Embryonic facial prominence (tissue), 1 donor: ENCODE measurements around the gene STRA8.

Experiments used
- DNase-seq: peaks from one replicate; pipeline ENCODE4 v3.0.0-alpha.2; 2016; ENCODE audit errors: extremely low spot score

STRA8 gene

DNA sequence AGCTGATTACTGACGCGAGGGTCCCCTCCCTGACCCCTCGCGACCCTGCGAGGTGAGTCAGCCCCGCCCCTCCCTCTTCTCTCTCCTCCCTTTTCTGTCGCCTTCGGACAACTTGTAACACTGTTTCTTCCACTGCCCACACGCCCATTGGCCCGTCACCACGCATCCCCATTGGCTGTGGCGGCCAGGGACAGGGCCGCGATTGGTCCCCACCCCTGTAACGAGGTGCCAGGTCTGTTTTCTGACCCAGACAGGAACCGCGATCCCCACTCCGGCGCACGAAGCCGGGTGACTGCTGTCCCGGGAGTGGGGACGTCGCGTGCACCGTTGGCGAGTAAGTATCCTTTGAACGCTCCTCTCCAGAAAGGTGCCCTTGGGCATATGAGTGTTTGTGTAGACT, at the start of gene STRA8:
STRA8 (plus strand) TSS at position 269 of the 400 bp plus-strand sequence. CDS start 6,687 bp downstream, outside the sequence.
- DNase-seq: no peak

DNA sequence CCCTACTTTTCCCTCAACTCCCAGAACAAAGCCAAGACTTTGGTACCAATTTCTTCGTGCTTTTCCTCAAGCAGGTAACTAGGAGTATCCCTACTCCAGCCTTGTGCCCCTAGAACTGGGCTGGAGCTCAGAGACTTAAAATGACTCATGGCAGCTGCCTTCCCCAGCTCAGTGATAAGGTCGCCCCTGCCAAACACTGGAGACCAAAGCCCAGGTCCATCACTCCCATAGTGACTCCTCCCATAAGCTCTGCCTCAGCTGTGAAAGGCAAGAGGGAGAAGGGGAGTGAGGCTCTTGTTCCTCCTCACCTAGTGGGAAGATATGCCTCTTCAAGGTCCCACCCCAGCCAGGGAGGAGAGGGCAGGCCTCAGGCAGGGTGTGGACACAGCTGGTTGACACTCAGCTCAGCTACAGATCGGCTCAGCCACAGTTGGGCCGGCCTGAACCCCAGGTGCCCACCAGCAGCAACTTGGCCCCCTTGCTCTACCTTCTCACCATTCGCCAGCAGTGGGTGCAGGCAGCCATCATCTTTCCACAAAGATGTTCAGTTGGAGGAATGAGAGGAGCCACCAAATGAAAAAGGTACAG, 49.3 kb upstream of the STRA8 start:
- DNase-seq: no peak

DNA sequence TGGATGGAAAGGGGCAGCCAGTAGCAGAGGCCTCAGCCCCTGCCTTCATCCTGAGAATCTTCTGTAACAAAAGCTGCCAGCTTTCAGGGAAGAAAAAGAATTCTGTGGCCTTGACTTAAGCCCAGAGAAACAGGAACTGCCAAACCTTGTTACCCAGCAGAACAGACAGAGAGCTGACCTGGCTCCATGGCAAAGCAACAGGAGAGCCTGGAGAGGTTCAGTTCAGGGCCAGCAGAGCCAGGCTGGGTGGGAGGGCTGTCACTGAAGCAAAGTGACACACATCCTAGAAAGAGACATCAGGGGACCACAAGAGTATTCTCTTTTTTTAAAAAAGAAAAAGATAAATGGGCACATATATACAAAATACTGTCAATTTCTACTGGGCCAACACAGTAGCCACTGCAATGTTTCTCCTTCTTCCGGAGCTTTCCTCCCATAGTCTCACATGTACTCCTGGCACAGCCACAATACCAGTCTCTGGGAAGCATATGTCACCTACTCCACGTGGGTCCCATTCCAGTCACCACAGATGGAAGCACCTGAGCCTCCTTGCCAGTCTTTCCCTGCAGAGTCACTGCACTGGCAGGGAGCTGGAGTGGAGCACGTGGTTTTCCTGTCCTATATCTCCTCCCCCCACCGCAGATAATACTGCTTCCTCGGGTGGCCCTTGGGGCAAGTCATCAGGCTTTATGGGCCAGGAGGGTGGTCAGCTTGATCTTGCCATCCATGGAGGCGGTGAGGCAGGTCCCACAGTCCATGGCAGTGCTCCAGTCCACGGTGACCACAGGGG, 48.0 kb upstream of the STRA8 start:
- DNase-seq: no peak

- DNase-seq: no peak
Observed at GRCh38 chr7:135186261-135186540, 47.4 kb upstream of the STRA8 start.

GRCh38 chr7:135186841-135187253, 46.8 kb upstream of the STRA8 start:
- no peak for DNase-seq

- DNase-seq: no peak
Observed at GRCh38 chr7:135188298-135188984, 45.2 kb upstream of the STRA8 start.

- DNase-seq: no peak
Observed at GRCh38 chr7:135189221-135189662, 44.4 kb upstream of the STRA8 start.

DNA sequence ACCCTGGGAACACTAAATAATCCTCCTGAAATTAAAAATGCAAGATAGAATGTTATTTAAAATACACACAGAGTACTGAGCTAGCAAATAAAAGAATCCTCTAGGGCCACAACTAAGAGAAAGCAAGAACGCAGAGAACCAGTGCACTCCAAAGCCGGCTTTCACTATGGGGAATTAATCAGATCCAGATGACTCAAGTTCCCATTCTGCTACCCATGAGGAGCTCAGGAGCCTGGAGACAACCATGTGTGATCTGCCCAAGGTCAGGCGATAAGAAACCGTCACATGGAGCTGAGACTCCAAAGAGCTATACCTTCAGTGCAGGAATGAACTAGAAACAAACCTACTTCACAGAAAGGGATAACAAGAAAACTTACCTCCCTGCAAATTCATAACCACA, 43.7 kb upstream of the STRA8 start:
- no peak for DNase-seq

GRCh38 chr7:135190703-135191102, 42.9 kb upstream of the STRA8 start:
- no peak for DNase-seq

GRCh38 chr7:135192914-135193536, 40.6 kb upstream of the STRA8 start:
- no peak for DNase-seq

- DNase-seq: no peak
Observed at GRCh38 chr7:135193615-135194081, 40.0 kb upstream of the STRA8 start.

DNA sequence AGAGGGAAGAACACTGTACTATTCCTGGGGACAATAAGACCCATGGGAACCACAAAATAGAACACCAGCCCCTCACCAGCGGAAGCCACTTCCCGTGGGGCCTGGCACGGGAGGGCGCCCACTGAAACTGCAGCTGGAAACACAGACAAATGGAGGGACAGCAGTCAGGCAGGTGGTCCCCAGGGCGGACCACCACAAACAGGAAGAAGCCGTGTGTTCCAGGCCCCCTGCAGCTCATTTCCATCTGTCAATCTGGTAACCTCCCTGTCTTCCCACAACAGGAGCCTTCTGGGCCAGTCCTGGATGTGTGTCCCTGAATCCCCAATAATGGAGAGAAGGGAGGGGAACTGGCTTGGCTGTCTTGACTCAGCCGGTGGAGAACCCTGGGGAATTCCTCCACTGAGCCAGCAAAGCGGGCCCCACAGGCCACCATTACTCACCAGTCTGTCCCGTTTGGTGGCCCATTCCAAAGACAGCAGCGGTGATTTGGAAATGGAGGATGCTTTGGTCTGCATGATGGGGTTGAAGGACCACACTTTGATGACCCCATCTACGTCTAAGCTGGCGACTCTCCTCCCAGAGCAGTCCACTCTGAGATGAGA, 39.0 kb upstream of the STRA8 start:
- DNase-seq: no peak

DNA sequence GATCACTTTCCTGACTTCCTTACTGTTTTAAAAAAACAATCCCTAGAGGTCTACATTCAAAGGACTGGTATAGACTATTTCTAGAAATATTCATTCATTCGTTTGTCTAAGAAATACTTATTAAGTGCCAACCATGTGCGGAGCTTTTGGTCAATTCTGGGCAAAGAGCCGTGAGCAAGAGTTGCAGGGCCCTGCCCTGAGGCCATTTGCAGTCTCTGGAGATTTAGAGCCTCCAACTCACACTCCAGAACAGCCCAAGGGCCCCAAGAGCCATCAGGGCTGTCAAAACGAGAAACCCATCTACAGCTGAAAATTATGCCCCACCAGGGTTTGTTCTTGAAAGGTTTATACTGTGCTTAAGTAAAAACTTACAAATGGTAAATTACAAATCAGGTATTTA, 38.5 kb upstream of the STRA8 start:
- DNase-seq: no peak

DNA sequence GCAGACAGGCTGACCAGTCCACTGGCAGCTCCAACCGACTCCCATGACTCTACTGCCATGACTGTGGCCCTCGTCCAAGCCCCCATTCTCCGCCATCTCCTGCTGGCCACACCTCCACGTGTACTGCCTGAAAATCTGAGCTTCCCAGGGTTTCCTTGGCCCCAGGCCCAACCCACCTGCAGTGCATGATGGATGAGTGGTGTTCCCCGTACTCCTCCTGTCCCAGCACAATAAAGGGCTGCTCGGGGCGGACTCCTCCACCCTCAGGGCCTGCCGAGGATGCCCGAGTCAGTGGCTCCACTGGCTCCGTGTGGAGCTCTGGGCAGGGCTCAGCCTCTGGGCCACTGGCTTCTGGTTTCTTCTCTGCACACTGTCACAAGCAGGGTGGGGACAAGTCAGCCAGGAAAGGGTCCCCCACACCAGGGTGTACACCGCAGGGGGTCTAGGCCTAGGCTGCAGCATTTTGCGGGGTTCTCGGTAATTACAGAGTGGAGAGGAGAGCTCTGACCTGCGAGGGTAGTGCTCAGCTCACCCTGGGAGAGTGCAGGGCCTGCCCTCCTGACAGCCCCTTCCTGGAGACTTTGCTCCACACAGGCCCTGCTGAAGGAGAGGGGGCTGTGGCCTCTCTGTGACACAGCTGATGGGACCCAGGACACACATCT, 37.5 kb upstream of the STRA8 start:
- no peak for DNase-seq

DNA sequence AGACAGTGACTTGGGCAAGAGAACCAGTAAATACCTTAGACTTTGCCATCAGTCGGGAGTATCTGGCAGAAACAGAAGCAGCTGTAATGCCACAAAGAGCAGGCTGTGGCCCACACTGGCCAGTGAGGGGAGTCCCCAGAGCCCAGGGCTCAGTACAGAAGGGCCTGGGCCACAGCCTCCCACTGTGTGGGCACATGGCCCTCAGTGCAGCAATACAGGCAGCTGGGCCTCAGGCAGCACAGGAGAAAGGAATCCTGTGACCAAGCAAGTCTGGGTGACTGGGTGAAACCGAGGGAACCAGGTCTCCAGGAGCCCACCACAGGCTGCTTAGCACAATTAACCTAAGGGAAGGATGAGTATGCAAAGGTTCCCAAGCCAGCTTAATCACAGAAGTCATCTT, 36.3 kb upstream of the STRA8 start:
- no peak for DNase-seq

GRCh38 chr7:135197906-135198655, 35.6 kb upstream of the STRA8 start:
- no peak for DNase-seq

- DNase-seq: no peak
Observed at GRCh38 chr7:135199439-135199838, 34.2 kb upstream of the STRA8 start.

DNA sequence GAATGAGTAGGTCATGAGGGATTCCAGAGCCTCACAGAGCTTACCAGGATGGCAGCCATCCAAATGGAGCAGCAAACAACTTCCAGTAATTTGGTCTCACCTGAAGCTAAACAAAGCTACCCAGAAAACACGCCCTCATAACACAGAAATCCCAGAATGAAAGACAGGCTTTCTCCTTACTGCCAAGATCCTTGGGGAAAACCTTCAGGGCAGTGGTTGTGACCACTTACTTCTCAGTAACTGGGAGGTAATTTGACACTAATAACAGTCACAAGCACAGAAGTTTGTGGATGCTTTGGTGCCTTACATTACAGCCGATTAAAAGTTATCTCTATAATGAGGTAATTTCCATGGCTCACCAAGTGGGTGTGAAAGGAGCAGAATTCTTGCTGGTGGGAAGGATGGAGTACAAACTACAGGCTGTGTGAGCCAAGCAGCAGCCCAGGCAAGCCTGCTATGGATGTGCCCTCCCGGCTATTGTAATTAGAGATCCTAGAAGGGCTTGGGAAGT, 32.8 kb upstream of the STRA8 start:
- no peak for DNase-seq

- DNase-seq: no peak
Observed at GRCh38 chr7:135201350-135201749, 32.3 kb upstream of the STRA8 start.

- no peak for DNase-seq
Observed at GRCh38 chr7:135204341-135204749, 29.3 kb upstream of the STRA8 start.

- no peak for DNase-seq
Observed at GRCh38 chr7:135204876-135205275, 28.8 kb upstream of the STRA8 start.
